CD4-positive, alpha-beta T cell treated with Interferon gamma for 1 hour (primary cell): ENCODE results near the gene OPCML.

Experiments
- DNase-seq: peaks from one replicate; pipeline ENCODE4 v3.0.0-alpha.2; 2020

OPCML gene

DNA sequence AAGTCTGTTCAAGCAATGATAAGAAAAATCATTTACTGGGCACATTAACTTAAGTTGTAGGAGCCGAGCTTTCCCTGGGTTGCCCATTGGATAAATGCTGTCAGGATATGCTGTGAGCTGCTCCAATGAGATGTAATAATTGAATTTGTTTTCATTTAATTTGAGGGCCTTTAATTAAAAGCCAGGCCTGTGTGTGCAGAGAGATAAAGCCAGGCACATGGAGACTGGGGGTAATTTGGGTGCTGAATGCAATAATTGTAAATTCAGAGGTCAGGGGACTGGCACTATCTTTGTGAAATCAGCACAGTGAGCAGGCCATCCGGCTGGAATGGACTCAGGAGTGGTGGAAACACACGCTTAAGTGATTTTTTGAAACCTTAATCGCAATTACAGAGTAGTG lies 125.8 kb downstream of the OPCML start:
- no peak for DNase-seq

DNA sequence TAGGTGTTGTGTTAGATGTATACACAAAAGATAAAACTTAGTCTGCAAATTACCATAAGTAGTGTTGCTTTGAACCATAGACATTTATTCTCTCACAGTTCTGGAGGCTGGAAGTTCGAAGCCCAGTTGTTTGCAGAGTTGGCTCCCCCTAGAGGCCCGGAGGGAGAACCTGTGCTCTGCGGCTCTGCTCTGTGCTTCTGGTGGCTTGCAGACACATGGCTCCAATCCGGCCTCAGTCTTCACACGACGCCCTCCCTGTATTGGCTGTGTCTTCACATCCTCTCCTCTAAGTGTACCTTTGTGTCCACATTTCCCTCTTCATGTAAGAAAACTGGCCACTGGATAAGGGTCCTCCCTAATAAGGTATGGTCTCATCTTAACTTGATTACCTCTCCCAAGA lies 128.4 kb downstream of the OPCML start:
- DNase-seq, result no peak

- DNase-seq, result no peak
Observed at GRCh38 chr11:133402551-133402950, 129.8 kb downstream of the OPCML start.

GRCh38 chr11:133399855-133400625 lies 132.3 kb downstream of the OPCML start:
- no peak for DNase-seq

DNA sequence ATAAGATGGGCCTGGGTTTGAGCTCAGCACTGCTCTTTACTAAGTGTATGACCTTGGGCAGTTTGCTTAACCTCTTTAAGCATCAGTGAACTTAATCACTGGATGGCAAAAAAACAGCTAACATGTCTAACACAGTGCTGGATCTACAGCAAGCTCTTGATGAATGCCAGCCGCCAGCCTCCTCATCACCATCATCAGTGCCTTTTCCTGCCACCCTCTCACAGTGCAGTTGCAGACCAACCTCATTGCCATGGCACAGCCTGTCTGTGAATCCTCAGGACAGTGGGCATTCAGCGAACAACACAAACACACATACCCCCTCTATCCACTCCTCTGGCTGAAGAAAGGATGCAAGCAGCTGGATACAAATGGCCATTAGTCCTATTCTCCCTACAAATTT lies 133.0 kb downstream of the OPCML start:
- DNase-seq, result no peak

GRCh38 chr11:133390803-133391202 lies 141.5 kb downstream of the OPCML start:
- DNase-seq, result no peak

DNA sequence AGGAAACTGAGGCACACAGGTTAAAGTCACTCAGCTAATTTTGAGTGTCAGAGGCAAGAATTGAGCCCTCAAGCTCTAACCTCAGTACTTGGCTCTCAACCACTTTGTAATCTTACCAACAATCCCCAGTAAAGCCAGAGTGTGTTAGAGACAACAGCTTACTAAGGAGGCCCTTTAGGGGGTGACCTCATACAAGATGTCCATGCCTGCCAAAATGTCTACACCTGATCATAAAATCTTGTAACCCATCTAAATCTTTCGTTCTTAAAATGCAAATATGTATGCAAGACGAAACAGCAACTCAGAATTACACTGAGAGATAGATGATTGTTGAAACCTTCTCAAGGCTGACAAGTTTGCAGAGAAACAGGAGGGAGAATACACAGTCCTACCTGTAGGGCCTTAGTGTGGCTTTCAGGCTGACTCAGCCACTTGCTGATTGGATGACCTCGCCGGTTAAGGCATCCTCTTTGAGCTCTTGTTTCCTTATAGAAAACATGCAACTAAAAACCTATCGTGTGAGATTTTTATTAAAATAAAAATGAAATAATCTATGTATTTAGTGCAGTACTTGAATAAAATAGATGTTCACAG lies 143.2 kb downstream of the OPCML start:
- no peak for DNase-seq

- DNase-seq, result no peak
Observed at GRCh38 chr11:133388260-133388659, 144.0 kb downstream of the OPCML start.

- DNase-seq, result no peak
Observed at GRCh38 chr11:133386852-133387251, 145.4 kb downstream of the OPCML start.

DNA sequence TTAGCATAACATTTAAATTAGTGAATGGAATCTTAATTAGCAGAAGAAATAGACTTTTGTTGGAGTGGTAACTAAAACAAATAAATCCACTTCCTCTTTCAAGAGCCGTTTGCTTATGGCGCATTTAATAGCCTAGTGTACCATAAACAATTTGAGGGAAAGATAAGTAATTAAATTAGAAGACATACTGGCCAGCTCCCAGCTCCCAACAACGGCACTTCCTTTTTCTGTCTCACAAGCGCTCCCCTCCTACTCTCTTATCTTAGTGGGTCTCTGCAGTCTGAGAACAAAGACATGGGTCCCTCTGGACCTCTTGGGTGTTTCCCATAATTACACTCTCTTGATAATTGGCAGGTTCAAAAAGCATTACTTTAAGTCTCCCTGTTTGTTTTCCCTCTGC lies 146.0 kb downstream of the OPCML start:
- DNase-seq, result no peak

DNA sequence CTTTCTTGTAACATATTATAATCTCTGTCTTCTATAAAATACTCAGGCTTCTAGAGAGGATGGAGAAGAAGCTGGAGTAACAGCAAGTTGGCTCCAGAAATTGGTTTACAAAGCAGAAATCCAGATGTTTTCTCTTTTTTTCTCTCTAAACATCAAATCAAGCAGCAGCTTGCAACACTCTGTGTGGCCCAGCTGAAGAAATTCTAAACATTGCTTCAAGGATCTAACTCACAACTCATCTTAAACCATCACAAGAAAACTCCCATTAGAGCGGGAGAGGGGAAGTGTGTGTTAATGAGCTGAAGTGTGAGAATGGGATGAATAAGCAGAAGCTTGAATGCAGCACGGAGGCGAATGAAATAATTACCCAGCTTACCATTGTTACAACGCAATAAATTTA lies 146.5 kb downstream of the OPCML start:
- DNase-seq, result no peak

GRCh38 chr11:133384731-133385130 lies 147.6 kb downstream of the OPCML start:
- DNase-seq, result no peak

- DNase-seq, result no peak
Observed at GRCh38 chr11:133383689-133384088, 148.6 kb downstream of the OPCML start.

GRCh38 chr11:133383201-133383600 lies 149.1 kb downstream of the OPCML start:
- no peak for DNase-seq

DNA sequence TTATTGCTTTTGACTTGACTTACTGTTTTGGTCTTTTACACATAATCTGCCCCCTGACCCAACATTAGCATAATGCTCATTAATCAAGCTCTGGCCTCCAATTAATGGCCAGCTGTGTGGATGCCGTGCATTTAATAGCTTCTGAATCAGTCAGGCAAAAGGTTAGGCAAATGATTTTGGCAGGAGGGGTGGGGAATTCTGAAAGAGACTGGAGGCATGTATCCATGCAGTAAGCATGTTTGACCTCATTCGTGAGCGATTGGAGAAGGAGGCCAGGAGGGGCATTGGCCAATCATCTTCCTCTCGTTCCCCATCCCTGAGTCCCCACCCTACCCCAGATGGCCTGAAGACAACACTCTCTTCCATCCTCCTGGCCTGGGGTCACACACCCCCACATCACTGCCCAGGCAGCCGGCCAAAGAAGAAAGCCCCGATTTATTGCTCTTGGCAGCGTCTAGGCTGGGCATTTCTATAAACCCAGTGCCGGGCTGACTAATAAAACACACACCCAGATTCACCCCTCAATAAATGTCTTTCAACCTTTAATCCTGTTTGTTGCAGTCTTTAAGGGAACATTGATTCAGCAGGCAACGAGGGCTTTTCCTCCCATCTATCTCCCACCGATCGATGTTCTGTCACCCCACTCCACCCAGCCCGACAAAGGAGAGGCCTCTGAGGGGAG lies 150.0 kb downstream of the OPCML start:
- no peak for DNase-seq

- DNase-seq, result no peak
Observed at GRCh38 chr11:133381761-133382130, 150.6 kb downstream of the OPCML start.

- DNase-seq, result no peak
Observed at GRCh38 chr11:133366147-133366546, 166.2 kb downstream of the OPCML start.

DNA sequence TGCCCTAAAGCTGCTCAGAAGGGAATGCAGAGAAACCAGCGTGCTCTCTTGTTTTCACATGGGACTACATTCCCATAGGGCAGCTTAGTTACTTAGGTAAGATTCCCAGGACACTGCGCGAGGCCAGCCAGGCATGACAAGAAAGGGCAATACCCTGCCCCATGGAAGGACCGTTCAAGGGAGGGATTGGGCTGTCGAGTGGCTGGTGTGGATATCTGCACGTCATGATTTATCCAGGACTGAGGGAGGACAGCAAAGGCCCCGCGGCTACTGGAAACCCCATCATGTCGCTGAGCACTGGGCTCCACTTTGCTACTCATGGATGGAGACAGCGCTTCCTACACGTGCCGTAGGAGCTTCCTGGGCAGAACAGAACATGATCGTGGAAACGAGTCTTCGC lies 169.4 kb downstream of the OPCML start:
- no peak for DNase-seq

GRCh38 chr11:133362156-133362555 lies 170.1 kb downstream of the OPCML start:
- no peak for DNase-seq

DNA sequence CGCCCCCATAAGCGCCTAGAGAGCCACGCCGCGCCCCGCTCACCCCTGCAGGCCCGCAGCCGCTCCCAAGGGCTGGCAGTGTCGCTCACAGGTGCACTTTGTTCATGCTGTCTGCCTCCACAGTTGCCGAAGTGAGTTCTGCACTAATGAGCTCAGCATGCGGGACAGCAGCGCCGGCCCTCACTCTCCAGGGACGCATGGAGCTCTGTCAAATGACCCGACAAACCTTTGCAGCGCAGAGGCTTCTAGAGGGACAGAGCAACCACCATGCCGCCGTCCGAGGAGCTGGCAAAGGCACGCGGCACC lies 170.7 kb downstream of the OPCML start:
- no peak for DNase-seq

DNA sequence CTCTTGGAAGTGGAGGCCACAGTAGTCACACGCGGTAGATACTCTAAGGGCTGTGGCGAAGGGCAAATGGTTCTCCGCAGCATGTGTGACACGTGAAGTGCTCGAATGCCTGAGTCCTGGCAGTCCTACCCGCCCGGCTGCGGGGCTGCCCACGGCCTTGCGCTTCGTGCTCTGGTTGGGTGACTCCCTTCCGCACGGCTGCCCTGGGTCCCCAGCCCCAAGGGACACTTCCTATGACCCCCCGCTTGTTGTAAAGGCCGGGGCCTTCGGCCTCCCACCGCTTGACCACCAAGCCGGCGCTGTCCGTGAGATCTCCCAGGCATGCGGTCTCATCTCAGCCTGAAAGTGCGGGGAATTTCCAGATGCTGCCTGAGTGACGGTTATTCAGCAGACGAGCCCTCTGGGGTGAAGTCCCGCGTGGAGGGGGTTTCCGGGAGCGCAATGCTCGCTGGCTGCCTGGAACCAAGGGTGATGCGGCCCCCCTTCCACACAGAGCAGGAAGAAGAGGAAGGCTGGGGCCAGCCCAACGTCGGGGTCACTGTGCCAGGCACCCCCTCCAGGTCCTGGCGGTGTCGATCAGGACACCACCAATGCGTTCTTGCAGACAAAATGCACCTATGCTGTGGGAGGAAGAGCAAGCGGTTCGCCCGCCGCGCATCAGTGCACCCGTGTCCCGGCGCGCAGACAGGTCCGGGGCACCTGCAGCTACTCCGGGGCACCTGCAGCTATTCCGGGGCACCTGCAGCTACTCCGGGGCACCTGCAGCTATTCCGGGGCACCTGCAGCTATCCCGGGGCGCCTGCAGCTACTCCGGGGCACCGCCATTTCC lies 171.2 kb downstream of the OPCML start:
- DNase-seq, result no peak

DNA sequence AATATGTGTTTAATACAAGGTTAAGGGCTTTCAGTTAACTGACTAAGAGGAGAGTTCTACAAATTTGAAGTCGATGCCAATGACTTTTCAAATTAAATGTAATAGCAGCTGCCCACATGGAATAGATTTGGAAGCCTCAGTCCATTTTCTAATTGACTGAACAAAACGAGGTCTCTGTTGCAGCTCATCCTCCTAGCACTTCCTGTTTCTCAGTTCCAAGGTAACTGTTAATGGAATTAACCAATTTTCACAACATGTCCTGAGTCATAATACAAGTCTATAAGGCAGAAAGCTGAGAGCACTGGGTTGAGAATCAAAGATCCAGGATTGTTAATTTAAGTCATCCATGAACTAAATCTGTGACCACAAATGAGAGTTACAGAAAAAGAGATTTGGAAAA lies 177.2 kb downstream of the OPCML start:
- DNase-seq, result no peak

DNA sequence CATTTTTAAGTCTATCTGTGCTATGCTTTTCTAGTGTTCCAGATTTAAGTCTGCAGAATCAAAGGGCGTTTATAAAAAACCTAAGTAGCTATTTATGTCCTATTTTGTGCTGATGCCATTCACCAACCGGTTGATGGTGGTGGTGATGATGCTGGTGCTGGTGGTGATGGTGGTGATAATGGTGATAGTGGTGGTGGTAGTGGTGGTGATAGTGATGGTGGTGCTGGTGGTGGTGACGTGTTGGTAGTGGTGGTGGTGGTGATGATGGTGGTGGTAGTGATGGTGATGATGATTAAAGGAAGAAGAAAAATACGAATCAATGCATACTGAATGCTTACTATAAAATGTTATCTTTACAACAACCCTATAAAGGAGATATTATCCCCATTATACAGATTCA lies 178.2 kb downstream of the OPCML start:
- no peak for DNase-seq

GRCh38 chr11:133350045-133350444 lies 182.3 kb downstream of the OPCML start:
- no peak for DNase-seq
